Liver (tissue), 9 donors: ENCODE results near the gene LDLRAD4. TPM values are rescaled to one million over a fixed set of nuclear protein-coding genes. Genes with fewer than 3 reads are reported as not detected.

ENCODE experiments used
- DNase-seq: peaks from one replicate; pipeline ENCODE4 v3.0.0-alpha.2; 2017; ENCODE audit warnings: low spot score
- H3K27ac ChIP-seq, 2 donors: one replicate each; pipeline ENCODE4 v1.7.0; 2013; ENCODE audit warnings: inconsistent platforms in 2 of 2, low read length in 2 of 2, control low read depth in 1 of 2, low read depth in 1 of 2, mild to moderate bottlenecking in 1 of 2
- H3K27me3 ChIP-seq, 4 donors: one replicate each; pipeline versions ENCODE4 v1.6.1 to v1.7.0; 2013; ENCODE audit warnings: low read length in 3 of 4, inconsistent platforms in 1 of 4, mild to moderate bottlenecking in 1 of 4, moderate library complexity in 1 of 4; ENCODE audit not compliant: control insufficient read depth in 4 of 4, insufficient read depth in 4 of 4
- H3K36me3 ChIP-seq, 4 donors: one replicate each; pipeline versions ENCODE4 v1.6.1 to v1.7.0; 2013; ENCODE audit warnings: low read length in 3 of 4, mild to moderate bottlenecking in 3 of 4, low read depth in 1 of 4, moderate library complexity in 1 of 4; ENCODE audit not compliant: control insufficient read depth in 4 of 4, insufficient read depth in 3 of 4
- H3K4me1 ChIP-seq, 4 donors: one replicate each; pipeline versions ENCODE4 v1.6.1 to v1.7.0; 2013; ENCODE audit warnings: low read length in 3 of 4, mild to moderate bottlenecking in 3 of 4, moderate library complexity in 1 of 4; ENCODE audit not compliant: control insufficient read depth in 4 of 4, insufficient read depth in 4 of 4
- H3K4me3 ChIP-seq, 3 donors: one replicate each; pipeline versions ENCODE4 v1.6.1 to v1.7.0; 2013; ENCODE audit warnings: low read length in 3 of 3, control low read depth in 1 of 3, low read depth in 1 of 3, mild to moderate bottlenecking in 1 of 3
- H3K9ac ChIP-seq, 2 donors: one replicate each; pipeline ENCODE4 v1.7.0; 2013; ENCODE audit warnings: low read length in 2 of 2, mild to moderate bottlenecking in 2 of 2, moderate library complexity in 2 of 2, control low read depth in 1 of 2, low read depth in 1 of 2
- H3K9me3 ChIP-seq, 4 donors: one replicate each; pipeline versions ENCODE4 v1.6.1 to v1.7.0; 2013; ENCODE audit warnings: low read length in 3 of 4; ENCODE audit not compliant: control insufficient read depth in 4 of 4
- EGR1 ChIP-seq, 2 donors: IDR thresholded peaks; 2 replicates each; pipeline ENCODE4 v1.6.1; 2016 to 2018; ENCODE audit warnings: antibody characterized with exemption in 2 of 2, low read depth in 2 of 2
- FOXA1 ChIP-seq: IDR thresholded peaks from 2 replicates; pipeline ENCODE4 v1.6.1; 2016; ENCODE audit warnings: antibody characterized with exemption
- FOXA2 ChIP-seq: IDR thresholded peaks from 2 replicates; pipeline ENCODE4 v1.6.1; 2016; ENCODE audit warnings: antibody characterized with exemption
- GABPA ChIP-seq, 2 donors: IDR thresholded peaks in 1 of 2; conservative IDR thresholded peaks in 1 of 2; 2 replicates each; pipeline ENCODE4 v1.6.1; 2016; ENCODE audit warnings: antibody characterized with exemption in 2 of 2, mild to moderate bottlenecking in 1 of 2, moderate library complexity in 1 of 2
- HNF4A ChIP-seq, 2 donors: conservative IDR thresholded peaks; 2 replicates each; pipeline ENCODE4 v1.6.1; 2016; ENCODE audit warnings: antibody characterized with exemption in 2 of 2, mild to moderate bottlenecking in 2 of 2
- HNF4G ChIP-seq: IDR thresholded peaks from 2 replicates; pipeline ENCODE4 v1.6.1; 2016; ENCODE audit warnings: antibody characterized with exemption
- NR2F2 ChIP-seq: IDR thresholded peaks from 2 replicates; pipeline ENCODE4 v1.6.1; 2016; ENCODE audit warnings: antibody characterized with exemption
- RXRA ChIP-seq, 2 donors: IDR thresholded peaks; 2 replicates each; pipeline ENCODE4 v1.6.1; 2017 to 2018; ENCODE audit warnings: antibody characterized with exemption in 2 of 2, mild to moderate bottlenecking in 1 of 2
- SP1 ChIP-seq: IDR thresholded peaks from 2 replicates; pipeline ENCODE4 v1.6.1; 2018; ENCODE audit warnings: antibody characterized with exemption, mild to moderate bottlenecking
- YY1 ChIP-seq: IDR thresholded peaks from 2 replicates; pipeline ENCODE4 v1.6.1; 2016; ENCODE audit warnings: antibody characterized with exemption, mild to moderate bottlenecking
- WGBS: extraction: QIAGEN DNeasy Blood & Tissue Kit; methylation state at CpG from one replicate; pipeline ENCODE4 v1.1.7; 2013; 5-methylcytosine and 5-hydroxymethylcytosine counted together
- polyA plus RNA-seq, 2 donors: library from polyadenylated mRNA; stranded (reverse) in 1 of 2; unstranded in 1 of 2; fragments of 200-250 nt in 1 of 2; fragments of >200 nt in 1 of 2; fragmentation: Nextera tagmentation in 1 of 2; extraction: Ambion mirVana in 1 of 2; gene quantifications; one replicate each; pipeline versions ENCODE4 v1.2.1 to v1.2.3, GENCODE V29; 2013 to 2015
- total RNA-seq, 2 donors: library from RNA; depleted of rRNA; stranded (reverse); fragments of >200 nt; gene quantifications; one replicate each; pipeline ENCODE4 v1.2.3, GENCODE V29; 2014
- TF ChIP-seq, protein P1 (sequence below): IDR thresholded peaks from 2 replicates; pipeline ENCODE4 v1.6.1; 2016; ENCODE audit warnings: antibody characterized with exemption
- TF ChIP-seq, protein P2 (sequence below): IDR thresholded peaks from 2 replicates; pipeline ENCODE4 v1.6.1; 2016; ENCODE audit warnings: antibody characterized with exemption
- TF ChIP-seq, protein P3 (sequence below): IDR thresholded peaks from 2 replicates; pipeline ENCODE4 v1.6.1; 2016; ENCODE audit warnings: antibody characterized with exemption
- TF ChIP-seq, protein P4 (sequence below): fragments of 150-350 bp; IDR thresholded peaks from 2 replicates; pipeline ENCODE4 v1.5.1; 2017; ENCODE audit warnings: improper control_type of control experiment, low read depth, low read length; ENCODE audit not compliant: missing input control
- donor health status: healthy.
- donor health status: healthy.
- donor health status: healthy.
- donor health status: healthy.
- donor health status: healthy.

The LDLRAD4 gene
- total and polyA plus RNA-seq, 4 donors, result 4.8 to 41.7 (median 12.7) TPM

DNA sequence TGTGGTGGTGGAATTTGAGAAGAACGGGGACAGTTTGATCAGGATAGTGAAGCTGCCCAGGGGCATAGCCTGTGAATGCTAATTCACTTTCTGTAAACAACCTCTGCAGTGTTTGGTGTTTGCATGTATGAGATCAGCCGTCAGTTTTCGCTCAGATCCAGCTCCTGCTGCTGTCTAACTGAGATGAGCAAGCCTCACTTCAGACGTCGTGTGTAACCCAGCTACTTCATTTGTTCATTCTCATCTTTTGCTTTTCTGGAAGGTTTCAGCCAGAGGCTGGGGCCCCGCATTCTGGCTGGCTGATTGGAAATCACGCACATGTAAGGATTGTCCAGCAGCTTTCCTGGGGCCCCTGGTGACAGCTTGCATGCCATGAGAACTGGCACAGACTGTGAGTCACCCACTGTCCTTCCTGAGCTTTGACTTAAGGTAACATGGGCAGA lies 48.9 kb downstream of the LDLRAD4 start:
- H3K4me3 ChIP-seq, result no peak overlapping the region
- WGBS, result 91% methylated on average over 7 of the region's 7 CpGs
- TF ChIP-seq, protein P1, sequence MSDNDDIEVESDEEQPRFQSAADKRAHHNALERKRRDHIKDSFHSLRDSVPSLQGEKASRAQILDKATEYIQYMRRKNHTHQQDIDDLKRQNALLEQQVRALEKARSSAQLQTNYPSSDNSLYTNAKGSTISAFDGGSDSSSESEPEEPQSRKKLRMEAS, result no peak
- no peak for TF ChIP-seq RXRA (IDR thresholded peaks at IDR 0.05)
- TF ChIP-seq, protein P2, sequence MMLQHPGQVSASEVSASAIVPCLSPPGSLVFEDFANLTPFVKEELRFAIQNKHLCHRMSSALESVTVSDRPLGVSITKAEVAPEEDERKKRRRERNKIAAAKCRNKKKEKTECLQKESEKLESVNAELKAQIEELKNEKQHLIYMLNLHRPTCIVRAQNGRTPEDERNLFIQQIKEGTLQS, result no peak
- TF ChIP-seq SP1, result no peak
- no peak for TF ChIP-seq HNF4G
- TF ChIP-seq FOXA2, result no peak
- TF ChIP-seq, protein P3, sequence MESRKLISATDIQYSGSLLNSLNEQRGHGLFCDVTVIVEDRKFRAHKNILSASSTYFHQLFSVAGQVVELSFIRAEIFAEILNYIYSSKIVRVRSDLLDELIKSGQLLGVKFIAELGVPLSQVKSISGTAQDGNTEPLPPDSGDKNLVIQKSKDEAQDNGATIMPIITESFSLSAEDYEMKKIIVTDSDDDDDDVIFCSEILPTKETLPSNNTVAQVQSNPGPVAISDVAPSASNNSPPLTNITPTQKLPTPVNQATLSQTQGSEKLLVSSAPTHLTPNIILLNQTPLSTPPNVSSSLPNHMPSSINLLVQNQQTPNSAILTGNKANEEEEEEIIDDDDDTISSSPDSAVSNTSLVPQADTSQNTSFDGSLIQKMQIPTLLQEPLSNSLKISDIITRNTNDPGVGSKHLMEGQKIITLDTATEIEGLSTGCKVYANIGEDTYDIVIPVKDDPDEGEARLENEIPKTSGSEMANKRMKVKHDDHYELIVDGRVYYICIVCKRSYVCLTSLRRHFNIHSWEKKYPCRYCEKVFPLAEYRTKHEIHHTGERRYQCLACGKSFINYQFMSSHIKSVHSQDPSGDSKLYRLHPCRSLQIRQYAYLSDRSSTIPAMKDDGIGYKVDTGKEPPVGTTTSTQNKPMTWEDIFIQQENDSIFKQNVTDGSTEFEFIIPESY, result no peak
- no peak for TF ChIP-seq GABPA (IDR thresholded peaks at IDR 0.05 in 1 of 2, conservative IDR thresholded peaks at IDR 0.05 in 1 of 2)
- no peak for TF ChIP-seq NR2F2
- no peaks in the 10 kb centered on the region for H3K9me3 ChIP-seq
- H3K4me1 ChIP-seq, result peaks cover 0 to 9% (median 3%) of the 10 kb centered on the region in 4 donors
- no peak for DNase-seq
- no peaks in the 10 kb centered on the region for H3K36me3 ChIP-seq
- no peak overlapping the region for H3K27ac ChIP-seq
- H3K9ac ChIP-seq, result no peak overlapping the region
- H3K27me3 ChIP-seq, result no peaks in the 10 kb centered on the region

DNA sequence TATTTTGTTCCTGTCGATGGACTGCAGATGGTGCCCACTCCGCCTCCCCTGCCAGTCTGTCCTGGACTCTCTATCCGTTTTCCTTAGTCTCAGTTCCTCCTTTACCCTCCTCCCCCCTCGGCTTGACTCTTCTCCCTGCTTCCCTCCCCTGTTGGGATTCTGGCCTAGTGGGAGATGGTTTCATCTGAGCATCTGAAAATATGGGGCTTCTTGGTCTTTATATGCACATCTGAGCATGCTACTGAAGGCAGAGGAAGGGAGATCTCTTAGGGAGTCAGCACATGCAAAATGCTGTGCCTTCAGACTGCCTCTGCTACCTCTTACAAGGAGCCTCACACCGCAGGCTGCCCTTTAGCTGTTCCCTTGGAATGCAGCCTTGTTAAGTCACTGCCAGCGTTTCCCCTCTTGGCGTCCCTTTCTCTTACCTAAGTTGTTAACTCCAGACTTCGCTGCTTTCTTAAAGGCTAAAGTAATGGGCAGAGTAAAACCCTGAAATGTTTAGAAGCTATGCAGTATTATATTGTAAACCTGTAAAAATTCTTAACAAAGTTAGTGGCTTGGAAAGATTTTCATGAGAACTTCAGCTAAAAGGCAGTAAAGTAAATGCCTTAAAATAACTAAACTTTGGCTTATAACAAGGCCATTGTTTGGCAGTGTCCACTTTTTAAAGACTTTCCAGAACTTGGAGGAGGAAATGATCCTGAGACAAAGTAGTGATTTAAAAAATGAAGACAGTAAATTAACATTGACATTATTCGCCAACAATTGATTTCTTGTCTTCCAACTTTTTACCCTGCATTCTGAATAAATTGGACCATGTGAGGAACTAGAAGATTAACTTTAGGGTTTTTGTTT lies 49.8 kb downstream of the LDLRAD4 start:
- Histone ChIP-seq H3K9me3 (no peaks in the 10 kb centered on the region), H3K27me3 (no peaks in the 10 kb centered on the region), H3K4me3 (no peak overlapping the region), H3K9ac (no peak overlapping the region), H3K27ac (no peak overlapping the region), H3K4me1 (peaks cover 0 to 9% (median 3%) of the 10 kb centered on the region in 4 donors), H3K36me3 (no peaks in the 10 kb centered on the region)
- DNase-seq, result no peak
- TF ChIP-seq RXRA (IDR thresholded peaks at IDR 0.05) (no peak), FOXA2 (no peak), YY1 (no peak), FOXA1 (no peak), EGR1 (IDR thresholded peaks at IDR 0.05; ENCODE audit: low read depth in 2 of 2) (no peak), HNF4G (no peak)
- TF ChIP-seq, protein P2, result no peak
- TF ChIP-seq, protein P3, result no peak
- 75% methylated on average over 9 of the region's 9 CpGs for WGBS

DNA sequence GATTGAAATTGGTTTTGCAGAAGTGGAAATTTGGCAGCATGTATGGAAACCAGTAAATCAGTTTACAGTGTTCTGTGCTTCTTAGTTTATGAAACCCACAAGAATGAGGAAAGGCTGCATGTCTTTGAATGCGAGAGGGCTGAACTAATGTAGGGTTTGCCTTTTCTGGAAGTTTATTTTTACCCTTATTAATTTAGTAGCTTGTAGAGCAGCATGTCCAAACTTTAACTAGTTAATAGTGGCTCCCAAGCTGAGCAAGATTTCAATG lies 50.4 kb downstream of the LDLRAD4 start:
- H3K4me3 ChIP-seq, result no peak overlapping the region
- no peak for TF ChIP-seq HNF4A (conservative IDR thresholded peaks at IDR 0.05)
- no peak for TF ChIP-seq FOXA2
- TF ChIP-seq, protein P1, result no peak
- TF ChIP-seq, protein P4, sequence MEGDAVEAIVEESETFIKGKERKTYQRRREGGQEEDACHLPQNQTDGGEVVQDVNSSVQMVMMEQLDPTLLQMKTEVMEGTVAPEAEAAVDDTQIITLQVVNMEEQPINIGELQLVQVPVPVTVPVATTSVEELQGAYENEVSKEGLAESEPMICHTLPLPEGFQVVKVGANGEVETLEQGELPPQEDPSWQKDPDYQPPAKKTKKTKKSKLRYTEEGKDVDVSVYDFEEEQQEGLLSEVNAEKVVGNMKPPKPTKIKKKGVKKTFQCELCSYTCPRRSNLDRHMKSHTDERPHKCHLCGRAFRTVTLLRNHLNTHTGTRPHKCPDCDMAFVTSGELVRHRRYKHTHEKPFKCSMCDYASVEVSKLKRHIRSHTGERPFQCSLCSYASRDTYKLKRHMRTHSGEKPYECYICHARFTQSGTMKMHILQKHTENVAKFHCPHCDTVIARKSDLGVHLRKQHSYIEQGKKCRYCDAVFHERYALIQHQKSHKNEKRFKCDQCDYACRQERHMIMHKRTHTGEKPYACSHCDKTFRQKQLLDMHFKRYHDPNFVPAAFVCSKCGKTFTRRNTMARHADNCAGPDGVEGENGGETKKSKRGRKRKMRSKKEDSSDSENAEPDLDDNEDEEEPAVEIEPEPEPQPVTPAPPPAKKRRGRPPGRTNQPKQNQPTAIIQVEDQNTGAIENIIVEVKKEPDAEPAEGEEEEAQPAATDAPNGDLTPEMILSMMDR, result no peak
- no peak for TF ChIP-seq RXRA (IDR thresholded peaks at IDR 0.05)
- TF ChIP-seq SP1, result no peak
- TF ChIP-seq, protein P3, result no peak
- H3K36me3 ChIP-seq, result no peaks in the 10 kb centered on the region
- no peak for DNase-seq
- H3K4me1 ChIP-seq, result peaks cover 0 to 9% (median 3%) of the 10 kb centered on the region in 4 donors
- no peak overlapping the region for H3K9ac ChIP-seq
- H3K27ac ChIP-seq, result no peak overlapping the region
- no peaks in the 10 kb centered on the region for H3K27me3 ChIP-seq
- 77% methylated on average over 1 of the region's 1 CpG for WGBS
- no peaks in the 10 kb centered on the region for H3K9me3 ChIP-seq
